ENCODE measurements around the gene TEAD1. TPM values are rescaled to one million over a fixed set of nuclear protein-coding genes. Genes with fewer than 3 reads are reported as not detected.

TEAD1 gene
- total RNA-seq, 2 experiments from 2014 or later: 5.6 to 10.8 TPM

GRCh38 chr11:12787847-12788246, 113.6 kb downstream of the TEAD1 start:
- no peak overlapping the region for H3K4me2 ChIP-seq (ENCODE audit: low read length)
- no peak overlapping the region for H3K27ac ChIP-seq (ENCODE audit: low read depth, low read length, poor library complexity, severe bottlenecking)
- H3K9me2 ChIP-seq (ENCODE audit: insufficient read depth, low read length): no peaks in the 10 kb centered on the region
- no peaks in the 10 kb centered on the region for H4K20me1 ChIP-seq (ENCODE audit: insufficient read depth, low read length)
- no peak overlapping the region for H2AFZ ChIP-seq (ENCODE audit: low read length)
- no peak overlapping the region for H3K4me3 ChIP-seq (ENCODE audit: low read depth, low read length, poor library complexity, severe bottlenecking)
- intact Hi-C loops (cut with micrococcal nuclease; ENCODE audit: unreplicated experiment): no loop called here
- BruUV-seq (replicated peaks): no TSS peak
- no peaks in the 10 kb centered on the region for H3K36me3 ChIP-seq (ENCODE audit: insufficient read depth, low read length)
- H3K79me2 ChIP-seq (ENCODE audit: insufficient read depth, low read depth, low read length): no peaks in the 10 kb centered on the region
- no peaks in the 10 kb centered on the region for H3K4me1 ChIP-seq (ENCODE audit: insufficient read depth, low read length, poor library complexity, severe bottlenecking)
- DNase-seq (ENCODE audit: low spot score): no peak
- H3K9me3 ChIP-seq (ENCODE audit: low read length): no peaks in the 10 kb centered on the region
- no peak for TF ChIP-seq EZH2phosphoT487 (IDR thresholded peaks at IDR 0.05; ENCODE audit: borderline replicate concordance, low read depth, low read length)
- TF ChIP-seq CTCF (conservative IDR thresholded peaks at IDR 0.05; ENCODE audit: low read length): no peak
- ChIA-PET POLR2A (no interaction called here), CTCF (ENCODE audit: unreplicated experiment) (no interaction called here)

GRCh38 chr11:12789054-12789453, 114.8 kb downstream of the TEAD1 start:
- no peaks in the 10 kb centered on the region for H3K79me2 ChIP-seq (ENCODE audit: insufficient read depth, low read depth, low read length)
- H3K27ac ChIP-seq (ENCODE audit: low read depth, low read length, poor library complexity, severe bottlenecking): no peak overlapping the region
- no peaks in the 10 kb centered on the region for H3K4me1 ChIP-seq (ENCODE audit: insufficient read depth, low read length, poor library complexity, severe bottlenecking)
- no peak for DNase-seq (ENCODE audit: low spot score)
- H3K9me2 ChIP-seq (ENCODE audit: insufficient read depth, low read length): no peaks in the 10 kb centered on the region
- H2AFZ ChIP-seq (ENCODE audit: low read length): no peak overlapping the region
- H3K9me3 ChIP-seq (ENCODE audit: low read length): no peaks in the 10 kb centered on the region
- no TSS peak for BruUV-seq (replicated peaks)
- H4K20me1 ChIP-seq (ENCODE audit: insufficient read depth, low read length): no peaks in the 10 kb centered on the region
- no peak for TF ChIP-seq EZH2phosphoT487 (IDR thresholded peaks at IDR 0.05; ENCODE audit: borderline replicate concordance, low read depth, low read length)
- TF ChIP-seq CTCF (conservative IDR thresholded peaks at IDR 0.05; ENCODE audit: low read length): no peak
- POLR2A ChIA-PET: no interaction called here
- intact Hi-C loops (cut with micrococcal nuclease; ENCODE audit: unreplicated experiment): no loop called here
- no peaks in the 10 kb centered on the region for H3K36me3 ChIP-seq (ENCODE audit: insufficient read depth, low read length)
- no peak overlapping the region for H3K4me2 ChIP-seq (ENCODE audit: low read length)
- no peak overlapping the region for H3K4me3 ChIP-seq (ENCODE audit: low read depth, low read length, poor library complexity, severe bottlenecking)
- CTCF ChIA-PET (ENCODE audit: unreplicated experiment): no interaction called here

GRCh38 chr11:12789596-12790215, 115.5 kb downstream of the TEAD1 start:
- BruUV-seq (replicated peaks): no TSS peak
- no peaks in the 10 kb centered on the region for H3K9me2 ChIP-seq (ENCODE audit: insufficient read depth, low read length)
- no peak overlapping the region for H3K27ac ChIP-seq (ENCODE audit: low read depth, low read length, poor library complexity, severe bottlenecking)
- H3K36me3 ChIP-seq (ENCODE audit: insufficient read depth, low read length): no peaks in the 10 kb centered on the region
- H3K4me3 ChIP-seq (ENCODE audit: low read depth, low read length, poor library complexity, severe bottlenecking): no peak overlapping the region
- no peaks in the 10 kb centered on the region for H3K9me3 ChIP-seq (ENCODE audit: low read length)
- no peak overlapping the region for H2AFZ ChIP-seq (ENCODE audit: low read length)
- H3K4me2 ChIP-seq (ENCODE audit: low read length): no peak overlapping the region
- intact Hi-C loops (cut with micrococcal nuclease; ENCODE audit: unreplicated experiment): no loop called here
- no peak for TF ChIP-seq EZH2phosphoT487 (IDR thresholded peaks at IDR 0.05; ENCODE audit: borderline replicate concordance, low read depth, low read length)
- no peak for TF ChIP-seq CTCF (conservative IDR thresholded peaks at IDR 0.05; ENCODE audit: low read length)
- H3K79me2 ChIP-seq (ENCODE audit: insufficient read depth, low read depth, low read length): no peaks in the 10 kb centered on the region
- no peak for DNase-seq (ENCODE audit: low spot score)
- H3K4me1 ChIP-seq (ENCODE audit: insufficient read depth, low read length, poor library complexity, severe bottlenecking): no peaks in the 10 kb centered on the region
- ChIA-PET POLR2A (interaction anchor here (0.7 kb wide), 1 partner anchor 10 kb away, joined by 3 read pairs; no protein-coding TSS in a partner anchor), CTCF (ENCODE audit: unreplicated experiment) (no interaction called here)
- no peaks in the 10 kb centered on the region for H4K20me1 ChIP-seq (ENCODE audit: insufficient read depth, low read length)
